Activated CD8-positive, alpha-beta memory T cell treated with anti-CD3 and anti-CD28 coated beads for 4 hours (primary cell): ENCODE measurements around the gene COL4A1.

Experiments used
- DNase-seq, 2 donors: peaks; one replicate each; pipeline ENCODE4 v3.0.0-alpha.2; 2020; ENCODE audit warnings: low read depth in 2 of 2

COL4A1 gene

GRCh38 chr13:110237875-110238817 lies 68.8 kb downstream of the COL4A1 start:
- no peak for DNase-seq

GRCh38 chr13:110236831-110237261 lies 70.1 kb downstream of the COL4A1 start:
- no peak for DNase-seq

- DNase-seq, result no peak
Measured at GRCh38 chr13:110236431-110236830, 70.5 kb downstream of the COL4A1 start.

GRCh38 chr13:110234532-110234931 lies 72.4 kb downstream of the COL4A1 start:
- no peak for DNase-seq

GRCh38 chr13:110233951-110234280 lies 73.0 kb downstream of the COL4A1 start:
- DNase-seq, result no peak

- no peak for DNase-seq
Measured at GRCh38 chr13:110233181-110233950, 73.6 kb downstream of the COL4A1 start.

- no peak for DNase-seq
Measured at GRCh38 chr13:110232756-110233155, 74.2 kb downstream of the COL4A1 start.

GRCh38 chr13:110232142-110232541 lies 74.8 kb downstream of the COL4A1 start:
- DNase-seq, result no peak

GRCh38 chr13:110231348-110232047 lies 75.5 kb downstream of the COL4A1 start:
- DNase-seq, result no peak

- DNase-seq, result no peak
Measured at GRCh38 chr13:110230661-110231347, 76.2 kb downstream of the COL4A1 start.

GRCh38 chr13:110229905-110230563 lies 76.9 kb downstream of the COL4A1 start:
- no peak for DNase-seq

- no peak for DNase-seq
Measured at GRCh38 chr13:110228936-110229904, 77.7 kb downstream of the COL4A1 start.

- no peak for DNase-seq
Measured at GRCh38 chr13:110227864-110228643, 78.9 kb downstream of the COL4A1 start.

- DNase-seq, result no peak
Measured at GRCh38 chr13:110227416-110227815, 79.5 kb downstream of the COL4A1 start.

GRCh38 chr13:110225609-110226574 lies 81.1 kb downstream of the COL4A1 start:
- no peak for DNase-seq

GRCh38 chr13:110225003-110225402 lies 82.0 kb downstream of the COL4A1 start:
- no peak for DNase-seq

GRCh38 chr13:110224519-110224918 lies 82.4 kb downstream of the COL4A1 start:
- DNase-seq, result no peak
